Measurements from ENCODE around the gene COL5A1. TPM values are rescaled to one million over a fixed set of nuclear protein-coding genes. Genes with fewer than 3 reads are reported as not detected.

The COL5A1 gene
- total and polyA plus RNA-seq, 11 donors, result 7.6 to 91.3 (median 13.4) TPM

GRCh38 chr9:134597041-134597913, 44.3 kb upstream of the COL5A1 start:
- TF ChIP-seq POLR2A (IDR thresholded peaks at IDR 0.05) (no peak), CTCF (IDR thresholded peaks at IDR 0.05) (no peak)
- 86 to 92% (median 89%) methylated on average over 21 to 25 of the region's 25 CpGs for WGBS, 4 donors
- Histone ChIP-seq H3K4me1 (peaks cover 0 to 19% (median 4%) of the 10 kb centered on the region in 12 donors), H3K27ac (peak overlapping the region in 2 of 12 donors; percentile 18 to 67), H3K4me3 (no peak overlapping the region), H3K36me3 (no peaks in the 10 kb centered on the region), H3K27me3 (peaks cover 0 to 27% (median 5%) of the 10 kb centered on the region in 9 donors), H3K9me3 (peaks cover 0 to 4% (median 0%) of the 10 kb centered on the region in 12 donors)
- ATAC-seq, result no peak
- peak in 1 of 5 donors; percentile 41 for DNase-seq
- intact Hi-C loops (cut with DNase I), result loop anchor here in 1 of 10 donors (10.0 kb wide), 1 partner anchor 142 kb away; no protein-coding TSS in a partner anchor

DNA sequence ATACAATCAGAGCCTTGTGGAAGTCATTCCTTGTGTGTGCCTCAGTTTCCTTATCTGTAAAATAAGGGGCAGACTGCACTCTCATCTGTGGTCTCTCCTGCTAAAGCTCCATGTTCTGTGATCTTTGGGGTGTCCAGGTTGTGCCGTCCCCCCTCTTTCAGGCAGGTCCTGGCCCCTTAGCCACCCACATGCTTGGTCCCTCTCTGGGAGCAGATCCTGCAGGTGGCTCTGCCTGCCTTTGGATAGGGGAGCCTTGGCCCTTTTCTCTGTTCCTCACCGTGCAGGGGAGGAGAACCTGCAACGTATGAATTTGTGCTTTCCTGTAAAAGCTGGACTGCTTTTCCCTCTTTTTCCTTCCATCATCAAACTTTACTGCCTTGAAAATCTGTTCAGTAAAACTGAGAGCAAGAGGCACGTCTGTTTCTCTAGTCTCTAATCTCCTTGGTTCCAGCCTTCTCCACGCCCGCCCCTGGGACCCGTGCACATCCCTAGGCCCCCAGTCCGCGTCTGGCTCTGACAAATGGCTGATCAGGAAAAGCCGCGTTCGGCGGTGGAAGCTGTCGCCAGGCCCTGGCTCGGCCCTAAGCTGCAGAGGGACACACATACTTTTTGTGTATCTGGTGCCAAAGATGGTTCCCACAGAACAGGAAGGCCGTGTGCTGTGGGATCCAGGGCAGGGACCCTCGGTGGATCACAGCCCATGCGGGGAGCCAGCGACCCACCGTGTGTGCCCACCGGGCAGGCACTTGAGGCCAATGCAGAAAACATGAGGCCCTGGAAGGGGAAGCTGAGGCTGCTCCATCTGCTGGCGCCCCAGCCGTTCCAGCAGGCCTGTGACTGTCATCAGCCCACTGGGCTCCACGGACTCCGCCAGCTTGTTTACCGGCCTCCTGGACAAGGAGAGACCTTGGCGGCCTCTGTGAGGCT, 43.4 kb upstream of the COL5A1 start:
- peaks cover 0 to 4% (median 0%) of the 10 kb centered on the region in 12 donors for H3K9me3 ChIP-seq
- H3K27ac ChIP-seq, result peak overlapping the region in 7 of 12 donors; percentile 27 to 68 (median 57)
- peak in 1 of 5 donors; percentile 54 for DNase-seq
- 36 to 49% (median 43%) methylated on average over 16 to 27 of the region's 27 CpGs for WGBS, 4 donors
- no peaks in the 10 kb centered on the region for H3K36me3 ChIP-seq
- H3K27me3 ChIP-seq, result peaks cover 0 to 34% (median 6%) of the 10 kb centered on the region in 9 donors
- peak in 3 of 4 donors; percentile 15 to 50 (median 20) for ATAC-seq
- TF ChIP-seq POLR2A (IDR thresholded peaks at IDR 0.05) (no peak), CTCF (IDR thresholded peaks at IDR 0.05) (peak in 4 of 12 donors; percentile 11 to 24 (median 17))
- intact Hi-C loops (cut with DNase I), result loop anchor here in 1 of 10 donors (10.0 kb wide), 1 partner anchor 143 kb away; no protein-coding TSS in a partner anchor
- H3K4me3 ChIP-seq, result no peak overlapping the region
- peaks cover 0 to 19% (median 4%) of the 10 kb centered on the region in 12 donors for H3K4me1 ChIP-seq

DNA sequence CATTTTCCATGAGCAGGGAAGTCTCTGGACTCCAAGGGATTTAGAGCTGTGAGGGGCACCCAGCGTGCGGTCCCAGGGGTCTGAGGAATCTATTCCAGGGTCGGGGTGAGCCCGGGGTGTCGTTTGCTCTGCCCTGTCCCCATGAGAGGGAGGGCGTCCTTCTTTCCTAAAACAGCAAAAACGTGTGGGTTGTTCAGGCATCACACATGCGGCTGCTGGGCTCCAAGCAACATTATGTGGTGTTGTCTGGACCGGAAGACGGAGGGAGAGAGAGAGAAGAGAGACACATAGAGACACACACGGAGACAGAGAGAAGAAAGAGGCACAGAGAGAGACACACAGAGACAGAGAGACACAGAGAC, 42.7 kb upstream of the COL5A1 start:
- Histone ChIP-seq H3K27ac (peak overlapping the region in 7 of 12 donors; percentile 27 to 68 (median 57)), H3K4me1 (peaks cover 0 to 19% (median 4%) of the 10 kb centered on the region in 12 donors), H3K4me3 (no peak overlapping the region), H3K9me3 (peaks cover 0 to 4% (median 0%) of the 10 kb centered on the region in 12 donors), H3K27me3 (peaks cover 0 to 34% (median 6%) of the 10 kb centered on the region in 9 donors), H3K36me3 (no peaks in the 10 kb centered on the region)
- intact Hi-C loops (cut with DNase I), result loop anchor here in 1 of 10 donors (10.0 kb wide), 1 partner anchor 144 kb away; no protein-coding TSS in a partner anchor
- TF ChIP-seq POLR2A (IDR thresholded peaks at IDR 0.05) (no peak), CTCF (IDR thresholded peaks at IDR 0.05) (no peak)
- DNase-seq (no peak), ATAC-seq (peak in 2 of 4 donors; percentile 33 to 44)
- WGBS, 4 donors, result 62 to 75% (median 64%) methylated on average over 11 of the region's 11 CpGs

Data from heart left ventricle (tissue), 16 donors.